Measurements from ENCODE around the gene ZNRF4. TPM values are rescaled to one million over a fixed set of nuclear protein-coding genes. Genes with fewer than 3 reads are reported as not detected.

The ZNRF4 gene
- total and polyA plus RNA-seq, 7 experiments from 2014 or later: not detected

DNA sequence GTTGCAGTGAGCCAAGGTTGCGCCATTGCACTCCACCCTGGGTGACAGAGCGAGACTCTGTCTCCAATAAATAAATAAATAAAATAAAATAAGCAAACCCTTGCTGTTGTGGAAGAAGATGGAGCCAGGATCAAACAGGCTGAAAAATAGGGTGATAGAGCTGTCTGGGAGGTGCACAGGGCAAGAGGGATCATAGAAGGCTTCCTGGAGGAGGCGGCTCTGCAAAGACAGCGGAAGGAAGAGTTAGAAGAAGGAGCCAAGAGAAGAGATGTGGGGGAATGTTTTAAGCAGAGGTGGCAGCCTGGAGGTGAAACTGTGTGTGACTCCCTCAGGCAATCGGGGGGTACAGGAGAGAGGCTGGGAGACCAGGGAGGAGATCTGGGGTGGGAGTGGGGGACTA is 40.6 kb downstream of the ZNRF4 start:
- DNase-seq (no peak), ATAC-seq (no peak)
- no peak overlapping the region for H3K27ac ChIP-seq (ENCODE audit: low read depth, low read length)
- CTCF ChIA-PET: no interaction called here
- POLR2A ChIA-PET: no interaction called here
- peaks cover 0 to 18% (median 6%) of the 10 kb centered on the region in 11 donors for H3K9me3 Mint-ChIP-seq
- intact Hi-C loops (cut with micrococcal nuclease): no loop called here
- H3K4me1 ChIP-seq (ENCODE audit: control insufficient read depth in 2 of 2, insufficient read depth in 2 of 2, low read length in 2 of 2): no peaks in the 10 kb centered on the region
- H3K9me3 ChIP-seq (ENCODE audit: control insufficient read depth in 2 of 3, low read length in 3 of 3): peaks cover 0 to 6% (median 0%) of the 10 kb centered on the region in 3 experiments
- H3K27ac Mint-ChIP-seq: no peak overlapping the region
- no peaks in the 10 kb centered on the region for H3K4me1 Mint-ChIP-seq
- peaks cover 26 to 66% (median 63%) of the 10 kb centered on the region in 5 donors for H3K27me3 Mint-ChIP-seq
- H3K36me3 ChIP-seq (ENCODE audit: control insufficient read depth in 2 of 3, insufficient read depth in 3 of 3, low read length in 3 of 3): no peaks in the 10 kb centered on the region
- no peak overlapping the region for H3K4me3 Mint-ChIP-seq
- H3K4me3 ChIP-seq (ENCODE audit: low read length): no peak overlapping the region
- H3K27me3 ChIP-seq (ENCODE audit: control insufficient read depth in 2 of 2, insufficient read depth in 2 of 2, low read length in 2 of 2): no peaks in the 10 kb centered on the region
- H3K36me3 Mint-ChIP-seq: no peaks in the 10 kb centered on the region

GRCh38 chr19:5497297-5497696 is 42.1 kb downstream of the ZNRF4 start:
- ATAC-seq (no peak), DNase-seq (no peak)
- Mint-ChIP-seq H3K9me3 (peaks cover 0 to 34% (median 21%) of the 10 kb centered on the region in 11 donors), H3K27me3 (peaks cover 14 to 67% (median 49%) of the 10 kb centered on the region in 5 donors), H3K27ac (no peak overlapping the region), H3K4me1 (no peaks in the 10 kb centered on the region), H3K4me3 (no peak overlapping the region), H3K36me3 (peaks cover 0 to 7% (median 3%) of the 10 kb centered on the region in 5 donors)
- CTCF ChIA-PET: no interaction called here
- no peak overlapping the region for H3K27ac ChIP-seq (ENCODE audit: low read depth, low read length)
- H3K4me3 ChIP-seq (ENCODE audit: low read length): no peak overlapping the region
- H3K4me1 ChIP-seq (ENCODE audit: control insufficient read depth in 2 of 2, insufficient read depth in 2 of 2, low read length in 2 of 2): no peaks in the 10 kb centered on the region
- intact Hi-C loops (cut with micrococcal nuclease): no loop called here
- H3K27me3 ChIP-seq (ENCODE audit: control insufficient read depth in 2 of 2, insufficient read depth in 2 of 2, low read length in 2 of 2): no peaks in the 10 kb centered on the region
- no peaks in the 10 kb centered on the region for H3K36me3 ChIP-seq (ENCODE audit: control insufficient read depth in 2 of 3, insufficient read depth in 3 of 3, low read length in 3 of 3)
- POLR2A ChIA-PET: no interaction called here
- peaks cover 0 to 18% (median 0%) of the 10 kb centered on the region in 3 experiments for H3K9me3 ChIP-seq (ENCODE audit: control insufficient read depth in 2 of 3, low read length in 3 of 3)

- H3K27ac Mint-ChIP-seq: no peak overlapping the region
- no peak overlapping the region for H3K4me3 Mint-ChIP-seq
- Histone ChIP-seq H3K27ac (ENCODE audit: low read depth, low read length) (no peak overlapping the region), H3K36me3 (ENCODE audit: control insufficient read depth in 2 of 3, insufficient read depth in 3 of 3, low read length in 3 of 3) (no peaks in the 10 kb centered on the region), H3K27me3 (ENCODE audit: control insufficient read depth in 2 of 2, insufficient read depth in 2 of 2, low read length in 2 of 2) (no peaks in the 10 kb centered on the region), H3K9me3 (ENCODE audit: control insufficient read depth in 2 of 3, low read length in 3 of 3) (peaks cover 0 to 31% (median 0%) of the 10 kb centered on the region in 3 experiments), H3K4me3 (ENCODE audit: low read length) (no peak overlapping the region), H3K4me1 (ENCODE audit: control insufficient read depth in 2 of 2, insufficient read depth in 2 of 2, low read length in 2 of 2) (no peaks in the 10 kb centered on the region)
- peaks cover 2 to 57% (median 49%) of the 10 kb centered on the region in 5 donors for H3K27me3 Mint-ChIP-seq
- CTCF ChIA-PET: no interaction called here
- intact Hi-C loops (cut with micrococcal nuclease): no loop called here
- DNase-seq: no peak
- peaks cover 0 to 11% (median 4%) of the 10 kb centered on the region in 5 donors for H3K36me3 Mint-ChIP-seq
- POLR2A ChIA-PET: no interaction called here
- ATAC-seq: no peak
- H3K9me3 Mint-ChIP-seq: peaks cover 6 to 47% (median 33%) of the 10 kb centered on the region in 11 donors
- H3K4me1 Mint-ChIP-seq: no peaks in the 10 kb centered on the region
Observed at GRCh38 chr19:5498830-5499550, 43.8 kb downstream of the ZNRF4 start.

DNA sequence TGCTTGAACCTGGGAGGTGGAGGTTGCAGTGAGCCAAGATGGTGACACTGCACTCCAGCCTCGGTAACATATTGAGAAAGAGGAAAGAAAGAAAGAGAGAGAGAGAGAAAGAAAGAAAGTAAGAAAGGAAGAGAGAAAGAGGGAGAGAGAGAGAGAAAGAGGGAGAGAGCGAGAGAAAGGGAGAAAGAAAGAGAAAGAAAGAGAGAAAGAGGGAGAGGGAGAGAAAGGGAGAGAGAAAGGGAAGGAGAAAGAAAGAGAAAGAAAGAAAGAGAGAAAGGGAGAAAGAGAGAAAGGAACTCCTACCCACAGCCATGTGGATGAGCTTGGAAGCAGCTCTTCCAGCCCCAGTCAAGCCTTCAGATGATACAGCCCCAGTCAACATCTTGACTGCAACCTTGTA is 46.7 kb downstream of the ZNRF4 start:
- Mint-ChIP-seq H3K4me3 (no peak overlapping the region), H3K27ac (no peak overlapping the region), H3K9me3 (peaks cover 16 to 62% (median 40%) of the 10 kb centered on the region in 11 donors), H3K27me3 (peaks cover 0 to 37% (median 36%) of the 10 kb centered on the region in 5 donors), H3K36me3 (peaks cover 0 to 11% (median 4%) of the 10 kb centered on the region in 5 donors), H3K4me1 (no peaks in the 10 kb centered on the region)
- Histone ChIP-seq H3K27ac (ENCODE audit: low read depth, low read length) (no peak overlapping the region), H3K27me3 (ENCODE audit: control insufficient read depth in 2 of 2, insufficient read depth in 2 of 2, low read length in 2 of 2) (no peaks in the 10 kb centered on the region), H3K9me3 (ENCODE audit: control insufficient read depth in 2 of 3, low read length in 3 of 3) (peaks cover 0 to 37% (median 0%) of the 10 kb centered on the region in 3 experiments), H3K4me1 (ENCODE audit: control insufficient read depth in 2 of 2, insufficient read depth in 2 of 2, low read length in 2 of 2) (no peaks in the 10 kb centered on the region), H3K4me3 (ENCODE audit: low read length) (no peak overlapping the region), H3K36me3 (ENCODE audit: control insufficient read depth in 2 of 3, insufficient read depth in 3 of 3, low read length in 3 of 3) (no peaks in the 10 kb centered on the region)
- ATAC-seq (no peak), DNase-seq (no peak)
- CTCF ChIA-PET: no interaction called here
- intact Hi-C loops (cut with micrococcal nuclease): no loop called here
- POLR2A ChIA-PET: no interaction called here

DNA sequence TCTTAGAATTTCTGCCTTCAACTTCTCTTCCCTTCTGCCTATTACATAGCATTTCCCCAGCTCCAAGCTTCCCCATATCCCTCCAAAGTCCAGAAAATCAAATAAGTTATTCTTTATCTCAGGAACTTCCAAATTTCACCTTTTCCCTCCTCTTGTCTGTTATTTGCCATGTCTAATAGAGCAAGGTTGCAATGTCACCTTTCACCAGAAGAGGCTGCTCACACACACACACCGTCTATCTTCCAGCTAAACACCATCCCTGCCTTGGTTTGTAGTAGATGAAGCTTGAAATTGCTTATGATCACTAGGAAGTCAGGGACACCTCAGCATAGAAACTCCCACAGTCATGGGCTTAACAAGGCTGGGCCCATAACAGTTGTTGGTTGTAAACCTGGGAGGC is 48.4 kb downstream of the ZNRF4 start:
- Histone ChIP-seq H3K9me3 (ENCODE audit: control insufficient read depth in 2 of 3, low read length in 3 of 3) (peaks cover 0 to 37% (median 0%) of the 10 kb centered on the region in 3 experiments), H3K4me1 (ENCODE audit: control insufficient read depth in 2 of 2, insufficient read depth in 2 of 2, low read length in 2 of 2) (no peaks in the 10 kb centered on the region), H3K27ac (ENCODE audit: low read depth, low read length) (no peak overlapping the region), H3K4me3 (ENCODE audit: low read length) (no peak overlapping the region), H3K27me3 (ENCODE audit: control insufficient read depth in 2 of 2, insufficient read depth in 2 of 2, low read length in 2 of 2) (no peaks in the 10 kb centered on the region), H3K36me3 (ENCODE audit: control insufficient read depth in 2 of 3, insufficient read depth in 3 of 3, low read length in 3 of 3) (no peaks in the 10 kb centered on the region)
- Mint-ChIP-seq H3K27ac (no peak overlapping the region), H3K36me3 (peaks cover 0 to 11% (median 4%) of the 10 kb centered on the region in 5 donors), H3K4me1 (no peaks in the 10 kb centered on the region), H3K4me3 (no peak overlapping the region), H3K9me3 (peaks cover 16 to 57% (median 33%) of the 10 kb centered on the region in 11 donors), H3K27me3 (peaks cover 0 to 28% (median 23%) of the 10 kb centered on the region in 5 donors)
- POLR2A ChIA-PET: no interaction called here
- CTCF ChIA-PET: no interaction called here
- DNase-seq: no peak
- ATAC-seq: no peak
- intact Hi-C loops (cut with micrococcal nuclease): no loop called here

GRCh38 chr19:5504114-5504513 is 48.9 kb downstream of the ZNRF4 start:
- POLR2A ChIA-PET: no interaction called here
- Mint-ChIP-seq H3K4me3 (no peak overlapping the region), H3K4me1 (no peaks in the 10 kb centered on the region), H3K9me3 (peaks cover 16 to 54% (median 33%) of the 10 kb centered on the region in 11 donors), H3K27ac (no peak overlapping the region), H3K36me3 (peaks cover 0 to 11% (median 4%) of the 10 kb centered on the region in 5 donors), H3K27me3 (peaks cover 0 to 25% (median 20%) of the 10 kb centered on the region in 5 donors)
- no peak for DNase-seq
- H3K4me3 ChIP-seq (ENCODE audit: low read length): no peak overlapping the region
- H3K36me3 ChIP-seq (ENCODE audit: control insufficient read depth in 2 of 3, insufficient read depth in 3 of 3, low read length in 3 of 3): no peaks in the 10 kb centered on the region
- CTCF ChIA-PET: no interaction called here
- peaks cover 0 to 36% (median 0%) of the 10 kb centered on the region in 3 experiments for H3K9me3 ChIP-seq (ENCODE audit: control insufficient read depth in 2 of 3, low read length in 3 of 3)
- H3K4me1 ChIP-seq (ENCODE audit: control insufficient read depth in 2 of 2, insufficient read depth in 2 of 2, low read length in 2 of 2): no peaks in the 10 kb centered on the region
- intact Hi-C loops (cut with micrococcal nuclease): no loop called here
- no peaks in the 10 kb centered on the region for H3K27me3 ChIP-seq (ENCODE audit: control insufficient read depth in 2 of 2, insufficient read depth in 2 of 2, low read length in 2 of 2)
- H3K27ac ChIP-seq (ENCODE audit: low read depth, low read length): no peak overlapping the region
- no peak for ATAC-seq

All from naive thymus-derived CD4-positive, alpha-beta T cell (primary cell).